GM12878 (cell line): ENCODE results near the gene ADAT3.

Source experiments
- MEF2A ChIP-seq: IDR thresholded peaks from 2 replicates; pipeline ENCODE4 v1.6.1; 2011; ENCODE audit warnings: low read depth, mild to moderate bottlenecking, low read length, moderate library complexity; ENCODE audit not compliant: insufficient read depth
- POLR2A ChIP-seq: IDR thresholded peaks from 2 replicates; pipeline ENCODE4 v1.6.1; 2011; ENCODE audit warnings: low read depth, mild to moderate bottlenecking, low read length
- TF ChIP-seq, protein P1 (sequence below), 3 experiments: IDR thresholded peaks in 2 of 3; conservative IDR thresholded peaks in 1 of 3; 2 replicates each; pipeline ENCODE4 v1.5.1; 2011; ENCODE audit warnings: low read depth in 3 of 3, low read length in 3 of 3, mild to moderate bottlenecking in 3 of 3, control low read depth in 2 of 3, moderate library complexity in 2 of 3, inconsistent platforms in 1 of 3, mixed read lengths in 1 of 3; ENCODE audit not compliant: control insufficient read depth in 2 of 3, insufficient read depth in 1 of 3; ENCODE audit errors: extremely low read depth in 1 of 3

DNA sequence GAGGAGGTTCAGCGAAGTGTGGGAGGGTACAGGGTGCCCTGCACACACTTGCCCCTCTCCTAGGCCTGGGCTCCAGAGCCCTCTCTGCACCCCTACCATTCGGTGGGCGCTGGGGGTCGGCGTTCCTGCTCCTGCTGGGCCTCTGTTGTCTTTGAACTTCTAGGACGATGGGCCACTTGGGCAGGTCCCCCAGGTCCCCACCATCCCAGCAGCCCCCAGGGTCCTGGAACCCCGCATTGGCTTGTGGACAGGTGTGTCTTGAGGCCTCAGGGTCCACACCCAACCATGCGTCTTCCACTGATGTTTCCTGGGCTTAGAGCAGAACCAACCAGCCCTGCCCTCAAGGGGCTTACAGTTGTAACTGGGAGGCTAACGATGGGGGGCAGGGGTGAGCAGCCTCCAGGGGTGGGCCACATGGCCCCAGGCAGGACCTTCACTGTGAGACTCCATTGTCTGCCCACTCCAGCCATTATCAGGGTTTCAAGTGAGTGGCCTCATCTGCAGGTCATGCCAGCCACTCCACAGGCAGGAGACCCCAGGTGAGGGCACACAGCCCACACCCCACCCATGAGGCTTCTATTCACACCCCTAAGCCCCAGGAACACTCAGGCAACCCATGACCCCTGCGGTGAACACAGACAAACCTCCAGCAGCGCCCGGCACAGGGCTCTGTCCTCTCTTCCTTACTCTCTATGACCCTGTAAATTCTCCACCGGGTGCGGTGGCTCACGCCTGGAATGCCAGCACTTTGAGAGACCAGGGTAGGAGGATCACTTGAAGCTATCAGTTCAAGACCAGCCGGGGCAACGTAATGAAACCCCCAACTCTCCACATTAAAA, 39.8 kb upstream of the ADAT3 start:
- TF ChIP-seq, protein P1, sequence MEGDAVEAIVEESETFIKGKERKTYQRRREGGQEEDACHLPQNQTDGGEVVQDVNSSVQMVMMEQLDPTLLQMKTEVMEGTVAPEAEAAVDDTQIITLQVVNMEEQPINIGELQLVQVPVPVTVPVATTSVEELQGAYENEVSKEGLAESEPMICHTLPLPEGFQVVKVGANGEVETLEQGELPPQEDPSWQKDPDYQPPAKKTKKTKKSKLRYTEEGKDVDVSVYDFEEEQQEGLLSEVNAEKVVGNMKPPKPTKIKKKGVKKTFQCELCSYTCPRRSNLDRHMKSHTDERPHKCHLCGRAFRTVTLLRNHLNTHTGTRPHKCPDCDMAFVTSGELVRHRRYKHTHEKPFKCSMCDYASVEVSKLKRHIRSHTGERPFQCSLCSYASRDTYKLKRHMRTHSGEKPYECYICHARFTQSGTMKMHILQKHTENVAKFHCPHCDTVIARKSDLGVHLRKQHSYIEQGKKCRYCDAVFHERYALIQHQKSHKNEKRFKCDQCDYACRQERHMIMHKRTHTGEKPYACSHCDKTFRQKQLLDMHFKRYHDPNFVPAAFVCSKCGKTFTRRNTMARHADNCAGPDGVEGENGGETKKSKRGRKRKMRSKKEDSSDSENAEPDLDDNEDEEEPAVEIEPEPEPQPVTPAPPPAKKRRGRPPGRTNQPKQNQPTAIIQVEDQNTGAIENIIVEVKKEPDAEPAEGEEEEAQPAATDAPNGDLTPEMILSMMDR (IDR thresholded peaks at IDR 0.05 in 2 of 3, conservative IDR thresholded peaks at IDR 0.05 in 1 of 3; ENCODE audit: control insufficient read depth in 2 of 3, extremely low read depth in 1 of 3, insufficient read depth in 1 of 3, low read depth in 3 of 3, low read length in 3 of 3) = no peak
- TF ChIP-seq POLR2A = no peak
- TF ChIP-seq MEF2A = no peak
